Right lobe of liver (tissue), 4 donors: ENCODE data around the gene STAT1.

ENCODE experiments used
- CTCF ChIP-seq, 4 donors: fragments of 200-600 bp in 3 of 4; fragments of 450-650 bp in 1 of 4; IDR thresholded peaks; one replicate each; pipeline versions ENCODE4 v1.5.1 to v1.8.0; 2016 to 2022; ENCODE audit warnings: antibody characterized with exemption in 4 of 4, mild to moderate bottlenecking in 2 of 4
- POLR2A ChIP-seq: fragments of 450-650 bp; IDR thresholded peaks from one replicate; pipeline ENCODE4 v1.6.1; 2017; ENCODE audit warnings: antibody characterized with exemption, mild to moderate bottlenecking
- donor health status: DM: no; HTN: no; CAD: no.
- donor health status: DM: no; HTN: no; CAD: no.
- donor health status: DM: no; HTN: yes; CAD: no.

DNA sequence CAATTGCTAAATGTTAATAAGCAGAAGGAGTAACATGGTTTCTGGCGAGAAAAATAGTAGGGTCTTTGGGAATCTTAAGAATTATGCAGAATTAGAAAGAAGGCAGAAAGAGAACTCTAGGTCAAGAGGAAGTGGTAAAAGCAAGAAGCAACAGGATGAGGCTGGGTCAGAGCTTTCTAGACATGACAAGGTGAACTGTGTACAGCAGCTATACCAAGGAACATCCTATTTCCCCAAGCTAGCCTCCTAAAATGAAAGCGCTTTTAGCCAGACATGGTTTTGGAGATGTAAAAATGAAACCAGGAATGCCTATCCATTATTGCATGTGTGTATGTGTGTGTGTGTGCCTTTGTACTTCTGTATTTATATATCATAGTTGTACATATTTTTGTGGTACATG lies 42.3 kb upstream of the STAT1 start:
- TF ChIP-seq CTCF (IDR thresholded peaks at IDR 0.05) (no peak), POLR2A (no peak)
